ENCODE results near the gene PTCHD1. TPM values are rescaled to one million over a fixed set of nuclear protein-coding genes. Genes with fewer than 3 reads are reported as not detected.
A peak's percentile ranks its signal among the peaks of the same experiment; 100 is the strongest.

PTCHD1 gene
- total RNA-seq, 1 donor from 2014 or later = 7.0 TPM

GRCh38 chrX:23304881-23305280 is 29.8 kb upstream of the PTCHD1 start:
- no peak for DNase-seq (ENCODE audit: low spot score in 2 of 2, unreplicated experiment in 2 of 2)
- peaks cover 7% of the 10 kb centered on the region for H3K27me3 Mint-ChIP-seq (ENCODE audit: low read depth)
- no peaks in the 10 kb centered on the region for H3K9me3 Mint-ChIP-seq
- H3K27ac Mint-ChIP-seq = no peak overlapping the region
- H3K4me1 Mint-ChIP-seq = no peaks in the 10 kb centered on the region
- H3K36me3 Mint-ChIP-seq = no peaks in the 10 kb centered on the region
- no peak overlapping the region for H3K4me3 Mint-ChIP-seq
- no peak for TF ChIP-seq CTCF (IDR thresholded peaks at IDR 0.05; ENCODE audit: unreplicated experiment)

- H3K27ac Mint-ChIP-seq = no peak overlapping the region
- no peaks in the 10 kb centered on the region for H3K36me3 Mint-ChIP-seq
- H3K9me3 Mint-ChIP-seq = no peaks in the 10 kb centered on the region
- H3K4me3 Mint-ChIP-seq = no peak overlapping the region
- H3K27me3 Mint-ChIP-seq (ENCODE audit: low read depth) = no peaks in the 10 kb centered on the region
- DNase-seq (ENCODE audit: low spot score in 2 of 2, unreplicated experiment in 2 of 2) = no peak
- no peak for TF ChIP-seq CTCF (IDR thresholded peaks at IDR 0.05; ENCODE audit: unreplicated experiment)
- H3K4me1 Mint-ChIP-seq = no peaks in the 10 kb centered on the region
Observed at GRCh38 chrX:23311731-23312130, 22.9 kb upstream of the PTCHD1 start.

GRCh38 chrX:23312136-23312535 is 22.5 kb upstream of the PTCHD1 start:
- H3K4me3 Mint-ChIP-seq = no peak overlapping the region
- H3K27ac Mint-ChIP-seq = no peak overlapping the region
- no peaks in the 10 kb centered on the region for H3K27me3 Mint-ChIP-seq (ENCODE audit: low read depth)
- no peaks in the 10 kb centered on the region for H3K4me1 Mint-ChIP-seq
- H3K36me3 Mint-ChIP-seq = no peaks in the 10 kb centered on the region
- DNase-seq (ENCODE audit: low spot score in 2 of 2, unreplicated experiment in 2 of 2) = no peak
- TF ChIP-seq CTCF (IDR thresholded peaks at IDR 0.05; ENCODE audit: unreplicated experiment) = no peak
- H3K9me3 Mint-ChIP-seq = no peaks in the 10 kb centered on the region

GRCh38 chrX:23317799-23318724 is 16.6 kb upstream of the PTCHD1 start:
- Mint-ChIP-seq H3K27me3 (ENCODE audit: low read depth) (peaks cover 11% of the 10 kb centered on the region), H3K27ac (no peak overlapping the region), H3K36me3 (no peaks in the 10 kb centered on the region), H3K4me1 (no peaks in the 10 kb centered on the region), H3K9me3 (no peaks in the 10 kb centered on the region), H3K4me3 (no peak overlapping the region)
- TF ChIP-seq CTCF (IDR thresholded peaks at IDR 0.05; ENCODE audit: unreplicated experiment) = peak; percentile 77
- peak in 1 of 2 experiments; percentile 46 for DNase-seq (ENCODE audit: low spot score in 2 of 2, unreplicated experiment in 2 of 2)

GRCh38 chrX:23327104-23327503 is 7.5 kb upstream of the PTCHD1 start:
- DNase-seq (ENCODE audit: low spot score in 2 of 2, unreplicated experiment in 2 of 2) = no peak
- Mint-ChIP-seq H3K4me1 (peaks cover 2% of the 10 kb centered on the region), H3K36me3 (no peaks in the 10 kb centered on the region), H3K27ac (no peak overlapping the region), H3K27me3 (ENCODE audit: low read depth) (peaks cover 80% of the 10 kb centered on the region), H3K4me3 (no peak overlapping the region), H3K9me3 (no peaks in the 10 kb centered on the region)
- no peak for TF ChIP-seq CTCF (IDR thresholded peaks at IDR 0.05; ENCODE audit: unreplicated experiment)

All from mesothelial cell of epicardium (in vitro differentiated cells).